Lower leg skin (tissue), 4 donors: ENCODE results near the gene GNB5. TPM values are rescaled to one million over a fixed set of nuclear protein-coding genes. Genes with fewer than 3 reads are reported as not detected.

Source experiments
- DNase-seq, 2 donors: peaks; one replicate each; pipeline ENCODE4 v3.0.0-alpha.2; 2019; ENCODE audit warnings: low spot score in 2 of 2
- H3K4me3 ChIP-seq: fragments of 200-600 bp; sonication (generic); 2 replicates; pipeline ENCODE4 v1.5.1; 2017; ENCODE audit warnings: mild to moderate bottlenecking, low read depth; ENCODE audit not compliant: poor library complexity, severe bottlenecking
- POLR2A ChIP-seq, 2 donors: fragments of 450-650 bp; IDR thresholded peaks; one replicate each; pipeline ENCODE4 v1.6.1; 2016 to 2017; ENCODE audit warnings: antibody characterized with exemption in 2 of 2, mild to moderate bottlenecking in 1 of 2, moderate library complexity in 1 of 2
- WGBS, 2 donors: methylation state at CpG; one replicate each; pipeline ENCODE4 v1.1.5; 2018; 5-methylcytosine and 5-hydroxymethylcytosine counted together
- intact Hi-C: fragments of 100-400 bp; cut with DNase I; formaldehyde crosslinking; loops from one replicate; pipeline ENCODE4 v1.15.0; 2023; ENCODE audit warnings: low total_unique reads
- total RNA-seq, 4 donors: library from RNA; depleted of rRNA; stranded (reverse); fragments of >200 nt; gene quantifications; one replicate each; pipeline ENCODE4 v1.1.0, GENCODE V29; 2016
- TF ChIP-seq, protein P1 (sequence below), 3 donors: fragments of 450-650 bp; IDR thresholded peaks; one replicate each; pipeline ENCODE4 v1.5.1; 2016; ENCODE audit warnings: antibody characterized with exemption in 3 of 3, mild to moderate bottlenecking in 3 of 3, moderate library complexity in 2 of 3

GNB5 gene
- total RNA-seq, 4 donors from 2014 or later = 15.7 to 30.7 (median 21.9) TPM

DNA sequence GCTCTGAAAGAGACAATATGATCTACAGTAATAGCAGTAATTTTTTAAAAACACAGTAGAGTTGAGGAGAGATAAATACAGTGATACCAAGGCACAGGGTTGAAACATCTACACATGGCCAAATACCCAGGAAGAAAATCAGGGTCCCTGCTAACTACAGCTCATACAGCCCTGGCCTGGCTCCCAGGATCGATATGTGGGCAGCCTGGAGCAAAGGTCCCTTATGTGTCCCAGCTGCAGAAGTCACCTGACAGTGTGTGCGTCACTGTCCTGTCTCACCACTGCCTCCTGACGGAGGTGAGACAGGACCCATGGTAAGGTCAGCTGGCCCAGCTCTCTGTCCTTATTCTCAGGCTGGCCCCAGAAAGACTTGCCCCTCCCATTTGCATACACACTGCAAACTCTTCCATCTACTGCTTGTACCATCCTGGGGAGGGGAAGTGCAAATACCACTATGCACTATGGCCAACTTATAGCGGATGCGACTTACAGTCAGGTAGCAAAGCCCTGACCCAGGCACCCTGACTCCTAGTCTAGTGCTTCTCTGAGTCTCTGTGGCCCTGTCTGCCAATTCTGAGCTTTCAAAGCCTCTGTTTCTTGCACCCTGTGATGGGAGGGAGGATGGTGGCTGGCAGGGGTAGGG lies 56.6 kb downstream of the GNB5 start:
- intact Hi-C loops = loop anchor here (10.0 kb wide), 1 partner anchor 250 kb away; no protein-coding TSS in a partner anchor
- 94 to 95% methylated on average over 5 of the region's 5 CpGs for WGBS, 2 donors
- H3K4me3 ChIP-seq = no peak overlapping the region
- TF ChIP-seq POLR2A (IDR thresholded peaks at IDR 0.05) = no peak
- TF ChIP-seq, protein P1, sequence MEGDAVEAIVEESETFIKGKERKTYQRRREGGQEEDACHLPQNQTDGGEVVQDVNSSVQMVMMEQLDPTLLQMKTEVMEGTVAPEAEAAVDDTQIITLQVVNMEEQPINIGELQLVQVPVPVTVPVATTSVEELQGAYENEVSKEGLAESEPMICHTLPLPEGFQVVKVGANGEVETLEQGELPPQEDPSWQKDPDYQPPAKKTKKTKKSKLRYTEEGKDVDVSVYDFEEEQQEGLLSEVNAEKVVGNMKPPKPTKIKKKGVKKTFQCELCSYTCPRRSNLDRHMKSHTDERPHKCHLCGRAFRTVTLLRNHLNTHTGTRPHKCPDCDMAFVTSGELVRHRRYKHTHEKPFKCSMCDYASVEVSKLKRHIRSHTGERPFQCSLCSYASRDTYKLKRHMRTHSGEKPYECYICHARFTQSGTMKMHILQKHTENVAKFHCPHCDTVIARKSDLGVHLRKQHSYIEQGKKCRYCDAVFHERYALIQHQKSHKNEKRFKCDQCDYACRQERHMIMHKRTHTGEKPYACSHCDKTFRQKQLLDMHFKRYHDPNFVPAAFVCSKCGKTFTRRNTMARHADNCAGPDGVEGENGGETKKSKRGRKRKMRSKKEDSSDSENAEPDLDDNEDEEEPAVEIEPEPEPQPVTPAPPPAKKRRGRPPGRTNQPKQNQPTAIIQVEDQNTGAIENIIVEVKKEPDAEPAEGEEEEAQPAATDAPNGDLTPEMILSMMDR (IDR thresholded peaks at IDR 0.05) = no peak
- DNase-seq = peak in 1 of 2 donors; percentile 0

DNA sequence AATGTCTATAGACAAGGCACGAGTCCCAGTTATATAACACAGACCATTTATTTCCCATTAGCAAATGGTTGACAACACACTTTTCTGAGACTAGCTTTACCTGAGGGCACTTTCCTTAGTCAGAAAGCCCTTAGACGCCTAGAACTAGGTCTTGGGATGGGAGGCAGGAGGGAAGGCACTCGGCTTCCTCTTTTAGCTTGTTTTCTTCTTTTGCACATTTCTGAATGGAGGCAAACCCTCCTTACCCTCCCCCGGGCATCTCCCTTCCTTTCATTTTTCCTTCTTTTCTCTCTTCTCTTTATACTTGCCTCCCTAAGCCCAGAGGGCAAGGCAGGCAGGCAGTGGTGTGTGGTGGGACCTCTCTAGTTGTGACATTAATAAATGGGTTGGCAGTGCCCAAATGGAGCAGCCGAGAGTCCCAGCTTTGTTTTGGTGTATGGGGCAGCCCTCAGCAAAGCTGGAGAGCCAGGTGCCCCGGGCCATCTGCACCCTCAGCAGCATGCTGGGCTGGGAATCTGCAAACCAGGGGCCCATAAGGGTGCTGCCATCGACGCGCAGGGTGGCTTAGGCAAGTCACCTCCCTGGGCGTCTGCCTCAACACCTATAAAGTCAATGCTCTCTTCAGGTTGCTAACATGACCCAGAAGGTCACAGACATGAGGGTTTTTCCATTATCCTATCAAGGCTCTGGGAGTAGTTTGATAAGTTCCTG lies 57.5 kb downstream of the GNB5 start:
- WGBS, 2 donors = 91 to 95% methylated on average over 6 to 10 of the region's 10 CpGs
- intact Hi-C loops = loop anchor here (10.0 kb wide), 1 partner anchor 249 kb away; no protein-coding TSS in a partner anchor
- H3K4me3 ChIP-seq = no peak overlapping the region
- peak in 1 of 2 donors; percentile 49 for DNase-seq
- TF ChIP-seq, protein P1 (IDR thresholded peaks at IDR 0.05) = no peak
- no peak for TF ChIP-seq POLR2A (IDR thresholded peaks at IDR 0.05)

DNA sequence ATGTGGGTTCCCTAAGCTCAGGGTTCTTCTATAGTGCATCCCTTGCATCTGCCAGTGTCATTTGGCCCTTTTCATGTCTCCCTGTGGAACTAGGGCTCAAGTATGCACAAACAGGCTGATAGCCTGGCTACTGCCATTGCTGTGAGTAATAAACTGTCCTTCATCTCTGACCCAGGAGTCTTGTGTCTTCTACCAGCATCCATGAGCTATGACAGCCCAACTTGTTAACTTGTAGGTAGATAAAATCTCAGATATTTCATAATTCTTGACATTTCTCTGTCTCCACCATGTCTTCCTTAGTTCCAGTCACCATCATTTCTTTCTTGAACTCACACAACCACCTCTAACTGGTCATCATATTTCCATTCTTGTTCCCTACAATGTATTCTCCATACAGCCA lies 59.1 kb downstream of the GNB5 start:
- DNase-seq = peak in 1 of 2 donors; percentile 13
- no peak overlapping the region for H3K4me3 ChIP-seq
- no peak for TF ChIP-seq POLR2A (IDR thresholded peaks at IDR 0.05)
- TF ChIP-seq, protein P1 (IDR thresholded peaks at IDR 0.05) = no peak
- intact Hi-C loops = loop anchor here (10.0 kb wide), 1 partner anchor 247 kb away; no protein-coding TSS in a partner anchor

DNA sequence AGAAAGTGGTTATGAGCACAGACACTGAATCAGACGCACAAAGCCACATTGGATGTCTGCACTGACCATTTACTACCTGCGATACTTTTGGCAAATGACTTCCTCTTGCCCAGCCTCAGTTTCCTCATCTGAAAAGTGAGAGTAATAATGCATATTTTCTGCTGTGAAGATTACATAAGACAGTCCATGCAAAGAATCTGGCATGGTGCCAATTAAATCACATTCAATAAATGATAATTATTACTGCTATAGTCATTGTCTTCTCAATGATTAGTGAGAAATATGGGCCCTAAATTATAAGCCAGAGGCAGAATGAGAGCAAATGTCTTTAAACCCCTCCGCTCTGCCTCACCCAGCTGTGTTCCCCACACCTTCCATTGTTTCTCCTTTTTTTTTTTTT lies 62.6 kb downstream of the GNB5 start:
- WGBS, 2 donors = 96% methylated on average over 3 of the region's 3 CpGs
- TF ChIP-seq, protein P1 (IDR thresholded peaks at IDR 0.05) = no peak
- no peak for TF ChIP-seq POLR2A (IDR thresholded peaks at IDR 0.05)
- DNase-seq = no peak
- intact Hi-C loops = no loop called here
- no peak overlapping the region for H3K4me3 ChIP-seq

DNA sequence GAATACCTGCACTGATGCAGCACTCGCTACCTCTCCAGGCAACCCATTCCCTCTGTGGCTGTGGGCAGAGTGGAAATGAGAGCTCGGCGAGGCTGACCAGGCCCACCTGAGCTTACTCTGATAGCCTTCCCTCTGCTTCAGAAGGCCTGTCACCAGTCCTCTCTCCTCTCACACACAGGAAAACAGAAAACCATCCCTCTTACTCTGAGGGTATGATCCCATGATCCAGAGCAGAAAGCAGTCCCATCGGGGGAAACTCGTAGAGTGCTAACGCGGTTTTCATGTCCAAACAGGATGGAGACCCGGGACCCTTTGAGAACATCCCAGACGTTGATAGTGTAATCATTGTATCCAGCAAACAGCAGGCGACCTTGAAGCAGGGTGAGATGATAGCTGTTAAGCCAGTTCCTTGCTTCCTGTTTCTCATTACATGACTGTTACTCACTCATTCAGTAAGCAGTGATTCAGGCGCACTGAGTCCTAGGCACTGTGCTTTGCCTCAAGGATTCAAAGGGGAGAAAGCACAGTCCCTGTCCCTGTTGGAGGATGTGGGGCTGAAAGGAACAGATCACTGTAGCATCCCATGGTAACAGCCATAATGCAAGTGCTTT lies 66.8 kb downstream of the GNB5 start:
- TF ChIP-seq, protein P1 (IDR thresholded peaks at IDR 0.05) = no peak
- no peak for TF ChIP-seq POLR2A (IDR thresholded peaks at IDR 0.05)
- peak in 1 of 2 donors; percentile 66 for DNase-seq
- WGBS, 2 donors = 82 to 85% methylated on average over 11 of the region's 11 CpGs
- intact Hi-C loops = no loop called here
- H3K4me3 ChIP-seq = no peak overlapping the region
